Gastrocnemius medialis (tissue), 4 donors: ENCODE measurements around the gene NEIL3. TPM values are rescaled to one million over a fixed set of nuclear protein-coding genes. Genes with fewer than 3 reads are reported as not detected.

ENCODE experiments used
- ATAC-seq, 2 donors: fragments of 150-250 bp; one replicate each; pipeline ENCODE4 v1.9.1; 2016
- DNase-seq, 2 donors: peaks; one replicate each; pipeline ENCODE4 v3.0.0-alpha.2; 2019
- H3K27ac ChIP-seq, 4 donors: fragments of 200-600 bp; sonication (generic); 1 replicate in 1 of 4; 2 replicates in 3 of 4; pipeline ENCODE4 v1.5.1; 2016 to 2018; ENCODE audit warnings: mild to moderate bottlenecking in 2 of 4, moderate library complexity in 1 of 4
- H3K27me3 ChIP-seq, 3 donors: fragments of 200-600 bp; sonication (generic) in 2 of 3; 1 replicate in 1 of 3; 2 replicates in 2 of 3; pipeline versions ENCODE4 v1.5.1 to v1.6.0; 2016 to 2019; ENCODE audit warnings: mild to moderate bottlenecking in 1 of 3, moderate library complexity in 1 of 3
- H3K36me3 ChIP-seq, 2 donors: fragments of 200-600 bp; sonication (generic) in 1 of 2; one replicate each; pipeline ENCODE4 v1.5.1; 2017 to 2018
- H3K4me1 ChIP-seq, 2 donors: fragments of 200-600 bp; sonication (generic) in 1 of 2; one replicate each; pipeline ENCODE4 v1.5.1; 2016 to 2017; ENCODE audit warnings: mild to moderate bottlenecking in 2 of 2
- H3K4me3 ChIP-seq, 4 donors: fragments of 200-600 bp; sonication (generic) in 3 of 4; 1 replicate in 1 of 4; 2 replicates in 3 of 4; pipeline ENCODE4 v1.5.1; 2016 to 2019; ENCODE audit warnings: mild to moderate bottlenecking in 2 of 4
- H3K9me3 ChIP-seq, 3 donors: fragments of 200-600 bp; sonication (generic) in 2 of 3; 1 replicate in 1 of 3; 2 replicates in 2 of 3; pipeline ENCODE4 v1.5.1; 2016 to 2019
- CTCF ChIP-seq, 5 experiments: fragments of 450-650 bp in 3 of 5; fragments of 200-600 bp in 2 of 5; sonication (generic) in 2 of 5; IDR thresholded peaks in 4 of 5; conservative IDR thresholded peaks in 1 of 5; 1 replicate in 4 of 5; 2 replicates in 1 of 5; pipeline ENCODE4 v1.5.1; 2016 to 2019; ENCODE audit warnings: antibody characterized with exemption in 5 of 5, mild to moderate bottlenecking in 3 of 5, moderate library complexity in 3 of 5
- POLR2A ChIP-seq, 2 donors: fragments of 450-650 bp; IDR thresholded peaks; one replicate each; pipeline ENCODE4 v1.6.1; 2017; ENCODE audit warnings: antibody characterized with exemption in 2 of 2, mild to moderate bottlenecking in 2 of 2, moderate library complexity in 2 of 2
- in situ Hi-C, 4 donors: fragments of 200-750 bp; cut with MboI; loops; one replicate each; pipeline versions ENCODE4 v1.15.0 to v1.8.0; 2017; ENCODE audit warnings: low sequenced_read_pairs in 4 of 4
- intact Hi-C: fragments of 100-400 bp; cut with DNase I; formaldehyde crosslinking; loops from one replicate; pipeline ENCODE4 v1.15.1; 2023; ENCODE audit warnings: low total_unique reads
- total RNA-seq, 4 donors: library from RNA; depleted of rRNA; stranded (reverse); fragments of >200 nt; gene quantifications; one replicate each; pipeline versions ENCODE4 v1.1.0 to v1.2.3, GENCODE V29; 2016

Gene NEIL3
- total RNA-seq, 4 donors from 2014 or later = not detected

GRCh38 chr4:177411996-177412395 lies 102.3 kb downstream of the NEIL3 start:
- ATAC-seq = no peak
- Histone ChIP-seq H3K27ac (no peak overlapping the region), H3K27me3 (no peaks in the 10 kb centered on the region), H3K4me1 (no peaks in the 10 kb centered on the region), H3K9me3 (no peaks in the 10 kb centered on the region), H3K36me3 (no peaks in the 10 kb centered on the region), H3K4me3 (no peak overlapping the region)
- TF ChIP-seq POLR2A (IDR thresholded peaks at IDR 0.05) = no peak
- TF ChIP-seq CTCF (IDR thresholded peaks at IDR 0.05 in 4 of 5, conservative IDR thresholded peaks at IDR 0.05 in 1 of 5) = no peak
- in situ Hi-C loops (no loop called here), intact Hi-C loops (no loop called here)
- no peak for DNase-seq

Other genes starting within 250 kb of the NEIL3 start
- 10 to 100 TPM in 2 of 4 donors, 1 to 10 TPM in 2; 9.0 to 11.1 (median 10.0) TPM for gene AGA, start 132.6 kb downstream of the NEIL3 start, total RNA-seq